Mononuclear cell (primary cell): ENCODE measurements around the gene SS18. TPM values are rescaled to one million over a fixed set of nuclear protein-coding genes. Genes with fewer than 3 reads are reported as not detected.

Source experiments
- H3K27me3 ChIP-seq: 2 replicates; pipeline ENCODE4 v1.6.0; 2011; ENCODE audit warnings: low read length, control low read depth; ENCODE audit not compliant: insufficient read depth
- H3K4me1 ChIP-seq: 2 replicates; pipeline ENCODE4 v1.5.1; 2011; ENCODE audit warnings: mild to moderate bottlenecking, low read length, control low read depth; ENCODE audit not compliant: insufficient read depth
- H3K4me3 ChIP-seq: 2 replicates; pipeline ENCODE4 v1.5.1; 2011; ENCODE audit warnings: mild to moderate bottlenecking, low read length, moderate library complexity
- H3K9me3 ChIP-seq: 2 replicates; pipeline ENCODE4 v1.5.1; 2011; ENCODE audit warnings: low read depth, mild to moderate bottlenecking, control low read depth, low read length
- total RNA-seq: library from RNA; depleted of rRNA; stranded (reverse); fragments of >200 nt; gene quantifications from one replicate; pipeline ENCODE4 v1.2.3, GENCODE V29; 2012

The SS18 gene
- total RNA-seq, 1 donor: 85.8 TPM

- no peaks in the 10 kb centered on the region for H3K9me3 ChIP-seq
- no peaks in the 10 kb centered on the region for H3K27me3 ChIP-seq
- H3K4me1 ChIP-seq: peaks cover 20% of the 10 kb centered on the region
- no peak overlapping the region for H3K4me3 ChIP-seq
Observed at GRCh38 chr18:26088487-26088886, 1.9 kb downstream of the SS18 start.

GRCh38 chr18:26086959-26087358 lies 3.5 kb downstream of the SS18 start:
- H3K4me3 ChIP-seq: no peak overlapping the region
- peaks cover 20% of the 10 kb centered on the region for H3K4me1 ChIP-seq
- no peaks in the 10 kb centered on the region for H3K9me3 ChIP-seq
- no peaks in the 10 kb centered on the region for H3K27me3 ChIP-seq

- Histone ChIP-seq H3K4me1 (peaks cover 15% of the 10 kb centered on the region), H3K9me3 (no peaks in the 10 kb centered on the region), H3K4me3 (no peak overlapping the region), H3K27me3 (no peaks in the 10 kb centered on the region)
Observed at GRCh38 chr18:26085056-26085455, 5.4 kb downstream of the SS18 start.

- Histone ChIP-seq H3K4me1 (no peaks in the 10 kb centered on the region), H3K4me3 (no peak overlapping the region), H3K9me3 (no peaks in the 10 kb centered on the region), H3K27me3 (no peaks in the 10 kb centered on the region)
Observed at GRCh38 chr18:26083099-26083498, 7.3 kb downstream of the SS18 start.

- no peaks in the 10 kb centered on the region for H3K4me1 ChIP-seq
- H3K27me3 ChIP-seq: no peaks in the 10 kb centered on the region
- H3K4me3 ChIP-seq: no peak overlapping the region
- no peaks in the 10 kb centered on the region for H3K9me3 ChIP-seq
Observed at GRCh38 chr18:26082475-26082874, 7.9 kb downstream of the SS18 start.

GRCh38 chr18:26074246-26074645 lies 16.2 kb downstream of the SS18 start:
- H3K4me1 ChIP-seq: no peaks in the 10 kb centered on the region
- H3K9me3 ChIP-seq: no peaks in the 10 kb centered on the region
- H3K4me3 ChIP-seq: no peak overlapping the region
- H3K27me3 ChIP-seq: no peaks in the 10 kb centered on the region

- no peak overlapping the region for H3K4me3 ChIP-seq
- no peaks in the 10 kb centered on the region for H3K27me3 ChIP-seq
- no peaks in the 10 kb centered on the region for H3K9me3 ChIP-seq
- no peaks in the 10 kb centered on the region for H3K4me1 ChIP-seq
Observed at GRCh38 chr18:26073758-26074157, 16.7 kb downstream of the SS18 start.

GRCh38 chr18:26071725-26072124 lies 18.7 kb downstream of the SS18 start:
- no peaks in the 10 kb centered on the region for H3K27me3 ChIP-seq
- no peak overlapping the region for H3K4me3 ChIP-seq
- H3K9me3 ChIP-seq: no peaks in the 10 kb centered on the region
- H3K4me1 ChIP-seq: no peaks in the 10 kb centered on the region

GRCh38 chr18:26071020-26071419 lies 19.4 kb downstream of the SS18 start:
- Histone ChIP-seq H3K4me3 (no peak overlapping the region), H3K4me1 (no peaks in the 10 kb centered on the region), H3K27me3 (no peaks in the 10 kb centered on the region), H3K9me3 (no peaks in the 10 kb centered on the region)

GRCh38 chr18:26059357-26059756 lies 31.1 kb downstream of the SS18 start:
- H3K4me1 ChIP-seq: no peaks in the 10 kb centered on the region
- no peaks in the 10 kb centered on the region for H3K27me3 ChIP-seq
- H3K4me3 ChIP-seq: no peak overlapping the region
- no peaks in the 10 kb centered on the region for H3K9me3 ChIP-seq

GRCh38 chr18:26057344-26057773 lies 33.1 kb downstream of the SS18 start:
- Histone ChIP-seq H3K4me1 (no peaks in the 10 kb centered on the region), H3K27me3 (no peaks in the 10 kb centered on the region), H3K4me3 (no peak overlapping the region), H3K9me3 (no peaks in the 10 kb centered on the region)

- Histone ChIP-seq H3K4me3 (no peak overlapping the region), H3K9me3 (no peaks in the 10 kb centered on the region), H3K4me1 (no peaks in the 10 kb centered on the region), H3K27me3 (no peaks in the 10 kb centered on the region)
Observed at GRCh38 chr18:26056291-26056690, 34.1 kb downstream of the SS18 start.

- H3K27me3 ChIP-seq: no peaks in the 10 kb centered on the region
- peaks cover 7% of the 10 kb centered on the region for H3K4me1 ChIP-seq
- no peaks in the 10 kb centered on the region for H3K9me3 ChIP-seq
- H3K4me3 ChIP-seq: no peak overlapping the region
Observed at GRCh38 chr18:26052505-26052904, 37.9 kb downstream of the SS18 start.

- Histone ChIP-seq H3K9me3 (no peaks in the 10 kb centered on the region), H3K4me1 (peaks cover 7% of the 10 kb centered on the region), H3K4me3 (no peak overlapping the region), H3K27me3 (no peaks in the 10 kb centered on the region)
Observed at GRCh38 chr18:26051843-26052242, 38.6 kb downstream of the SS18 start.

- no peaks in the 10 kb centered on the region for H3K27me3 ChIP-seq
- H3K4me3 ChIP-seq: no peak overlapping the region
- H3K9me3 ChIP-seq: no peaks in the 10 kb centered on the region
- peaks cover 7% of the 10 kb centered on the region for H3K4me1 ChIP-seq
Observed at GRCh38 chr18:26046419-26047077, 43.9 kb downstream of the SS18 start.

GRCh38 chr18:26044807-26045206 lies 45.6 kb downstream of the SS18 start:
- no peaks in the 10 kb centered on the region for H3K27me3 ChIP-seq
- peaks cover 5% of the 10 kb centered on the region for H3K4me1 ChIP-seq
- no peak overlapping the region for H3K4me3 ChIP-seq
- no peaks in the 10 kb centered on the region for H3K9me3 ChIP-seq
